ENCODE measurements around the gene TTLL7. TPM values are rescaled to one million over a fixed set of nuclear protein-coding genes. Genes with fewer than 3 reads are reported as not detected.
A peak's percentile ranks its signal among the peaks of the same experiment; 100 is the strongest.

The TTLL7 gene
- total and polyA plus RNA-seq, 2 donors (not counting 1 experiment from before 2014, with no cell fraction given): 0.01 TPM; not detected in 1

DNA sequence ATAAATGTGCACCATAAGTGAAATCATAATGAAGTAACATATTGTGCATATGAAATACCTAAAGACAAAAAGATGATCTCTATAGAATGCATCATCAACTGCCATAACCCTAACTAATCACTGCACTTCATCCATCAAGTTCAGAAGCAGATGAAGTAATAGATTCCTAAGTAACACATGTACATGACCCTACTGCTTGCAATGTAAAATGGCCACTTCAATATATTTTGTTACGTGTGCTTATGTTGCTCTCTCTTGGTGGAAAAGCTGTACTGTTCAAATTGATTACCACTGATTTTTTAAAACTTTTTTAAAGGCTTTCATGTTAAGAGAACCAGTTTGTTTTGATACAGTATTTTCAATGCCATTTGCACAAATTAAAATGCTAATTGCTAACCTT, 141.8 kb downstream of the TTLL7 start:
- WGBS (ENCODE audit: insufficient coverage): no CpG with 5 or more reads among the region's 1 CpG
- H3K9me3 Mint-ChIP-seq (ENCODE audit: insufficient read depth): no peaks in the 10 kb centered on the region
- H3K9ac ChIP-seq (ENCODE audit: low read length): no peak overlapping the region

DNA sequence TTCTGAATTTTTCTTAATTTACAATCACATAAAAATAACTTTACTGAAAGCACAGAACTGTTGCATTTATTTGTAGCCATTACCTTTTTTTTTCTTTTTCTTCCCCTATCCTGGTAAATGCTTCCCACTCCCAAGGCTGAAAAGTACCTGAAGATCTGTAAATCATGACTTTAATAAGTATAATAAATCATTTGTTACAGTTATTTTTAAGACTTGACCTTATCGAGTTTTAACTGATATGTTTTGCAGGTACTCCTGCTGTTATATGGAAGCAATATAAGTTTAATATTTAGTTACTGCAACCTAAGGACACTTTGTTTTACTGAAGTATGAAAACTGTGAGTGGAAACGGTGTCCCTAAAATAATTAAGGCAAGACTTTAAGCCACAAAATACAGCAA, 142.6 kb downstream of the TTLL7 start:
- CTCF ChIA-PET: no interaction called here
- intact Hi-C loops (cut with micrococcal nuclease): no loop called here
- WGBS (ENCODE audit: insufficient coverage): no CpG with 5 or more reads among the region's 2 CpGs

More for the DNA sequence above, 141.8 kb downstream of the TTLL7 start:
- Histone ChIP-seq H3K4me3 (ENCODE audit: control extremely low read depth in 1 of 5, extremely low read depth in 1 of 5, insufficient read depth in 1 of 5, low read depth in 2 of 5, low read length in 4 of 5) (no peak overlapping the region), H3K36me3 (replicated peaks in 1 of 2; ENCODE audit: control extremely low read depth in 1 of 2, control insufficient read depth in 1 of 2, extremely low read depth in 1 of 2, insufficient read depth in 2 of 2, low read length in 1 of 2) (no peaks in the 10 kb centered on the region), H3K4me2 (replicated peaks; ENCODE audit: low read depth, low read length, poor library complexity, severe bottlenecking) (no peak overlapping the region), H4K20me1 (ENCODE audit: control insufficient read depth, insufficient read depth, low read length, poor library complexity, severe bottlenecking) (no peaks in the 10 kb centered on the region), H3K9me3 (ENCODE audit: control extremely low read depth in 1 of 3, control insufficient read depth in 2 of 3, insufficient read depth in 1 of 3, low read length in 2 of 3) (no peaks in the 10 kb centered on the region), H2AFZ (ENCODE audit: insufficient read depth, low read depth, low read length, poor library complexity, severe bottlenecking) (no peak overlapping the region), H3K27me3 (replicated peaks in 1 of 4; ENCODE audit: control extremely low read depth in 1 of 4, control insufficient read depth in 3 of 4, insufficient read depth in 4 of 4, low read length in 3 of 4) (no peaks in the 10 kb centered on the region), H3K4me1 (ENCODE audit: control insufficient read depth in 2 of 2, insufficient read depth in 2 of 2, low read length in 2 of 2) (peaks cover 2 to 8% of the 10 kb centered on the region in 2 donors), H3K27ac (ENCODE audit: low read length in 2 of 2) (no peak overlapping the region), H3K79me2 (ENCODE audit: control insufficient read depth, insufficient read depth, low read length) (no peaks in the 10 kb centered on the region)
- ChIA-PET POLR2A (no interaction called here), CTCF (no interaction called here)
- peak; percentile 13 for DNase-seq
- Mint-ChIP-seq H3K4me3 (no peak overlapping the region), H3K27me3 (peaks cover 6% of the 10 kb centered on the region), H3K4me1 (peaks cover 9% of the 10 kb centered on the region), H3K27ac (no peak overlapping the region)
- no peak for ATAC-seq (ENCODE audit: low read depth)
- no peak for TF ChIP-seq EZH2 (IDR thresholded peaks at IDR 0.05; ENCODE audit: borderline replicate concordance, insufficient read depth, low read depth, low read length, poor library complexity, severe bottlenecking)
- TF ChIP-seq, protein P1, sequence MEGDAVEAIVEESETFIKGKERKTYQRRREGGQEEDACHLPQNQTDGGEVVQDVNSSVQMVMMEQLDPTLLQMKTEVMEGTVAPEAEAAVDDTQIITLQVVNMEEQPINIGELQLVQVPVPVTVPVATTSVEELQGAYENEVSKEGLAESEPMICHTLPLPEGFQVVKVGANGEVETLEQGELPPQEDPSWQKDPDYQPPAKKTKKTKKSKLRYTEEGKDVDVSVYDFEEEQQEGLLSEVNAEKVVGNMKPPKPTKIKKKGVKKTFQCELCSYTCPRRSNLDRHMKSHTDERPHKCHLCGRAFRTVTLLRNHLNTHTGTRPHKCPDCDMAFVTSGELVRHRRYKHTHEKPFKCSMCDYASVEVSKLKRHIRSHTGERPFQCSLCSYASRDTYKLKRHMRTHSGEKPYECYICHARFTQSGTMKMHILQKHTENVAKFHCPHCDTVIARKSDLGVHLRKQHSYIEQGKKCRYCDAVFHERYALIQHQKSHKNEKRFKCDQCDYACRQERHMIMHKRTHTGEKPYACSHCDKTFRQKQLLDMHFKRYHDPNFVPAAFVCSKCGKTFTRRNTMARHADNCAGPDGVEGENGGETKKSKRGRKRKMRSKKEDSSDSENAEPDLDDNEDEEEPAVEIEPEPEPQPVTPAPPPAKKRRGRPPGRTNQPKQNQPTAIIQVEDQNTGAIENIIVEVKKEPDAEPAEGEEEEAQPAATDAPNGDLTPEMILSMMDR (IDR thresholded peaks at IDR 0.05): peak; percentile 28
- intact Hi-C loops (cut with micrococcal nuclease): no loop called here

More for the DNA sequence above, 142.6 kb downstream of the TTLL7 start:
- Histone ChIP-seq H3K79me2 (ENCODE audit: control insufficient read depth, insufficient read depth, low read length) (no peaks in the 10 kb centered on the region), H3K9ac (ENCODE audit: low read length) (no peak overlapping the region), H4K20me1 (ENCODE audit: control insufficient read depth, insufficient read depth, low read length, poor library complexity, severe bottlenecking) (no peaks in the 10 kb centered on the region), H3K4me2 (replicated peaks; ENCODE audit: low read depth, low read length, poor library complexity, severe bottlenecking) (no peak overlapping the region), H3K27ac (ENCODE audit: low read length in 2 of 2) (no peak overlapping the region), H3K27me3 (replicated peaks in 1 of 4; ENCODE audit: control extremely low read depth in 1 of 4, control insufficient read depth in 3 of 4, insufficient read depth in 4 of 4, low read length in 3 of 4) (no peaks in the 10 kb centered on the region), H3K36me3 (replicated peaks in 1 of 2; ENCODE audit: control extremely low read depth in 1 of 2, control insufficient read depth in 1 of 2, extremely low read depth in 1 of 2, insufficient read depth in 2 of 2, low read length in 1 of 2) (no peaks in the 10 kb centered on the region), H3K4me1 (ENCODE audit: control insufficient read depth in 2 of 2, insufficient read depth in 2 of 2, low read length in 2 of 2) (peaks cover 2 to 8% of the 10 kb centered on the region in 2 donors), H3K4me3 (ENCODE audit: control extremely low read depth in 1 of 5, extremely low read depth in 1 of 5, insufficient read depth in 1 of 5, low read depth in 2 of 5, low read length in 4 of 5) (no peak overlapping the region), H3K9me3 (ENCODE audit: control extremely low read depth in 1 of 3, control insufficient read depth in 2 of 3, insufficient read depth in 1 of 3, low read length in 2 of 3) (no peaks in the 10 kb centered on the region), H2AFZ (ENCODE audit: insufficient read depth, low read depth, low read length, poor library complexity, severe bottlenecking) (no peak overlapping the region)
- Mint-ChIP-seq H3K27ac (no peak overlapping the region), H3K9me3 (ENCODE audit: insufficient read depth) (no peaks in the 10 kb centered on the region), H3K27me3 (peaks cover 6% of the 10 kb centered on the region), H3K4me1 (peaks cover 9% of the 10 kb centered on the region), H3K4me3 (no peak overlapping the region)
- no peak for TF ChIP-seq EZH2 (IDR thresholded peaks at IDR 0.05; ENCODE audit: borderline replicate concordance, insufficient read depth, low read depth, low read length, poor library complexity, severe bottlenecking)
- TF ChIP-seq, protein P1 (IDR thresholded peaks at IDR 0.05): no peak
- DNase-seq (no peak), ATAC-seq (ENCODE audit: low read depth) (no peak)
- POLR2A ChIA-PET: no interaction called here

Measured in B cell (primary cell).